Epithelial cell of proximal tubule (primary cell): ENCODE results near the gene TMEM212. TPM values are rescaled to one million over a fixed set of nuclear protein-coding genes. Genes with fewer than 3 reads are reported as not detected.
A peak's percentile ranks its signal among the peaks of the same experiment; 100 is the strongest.

Experiments
- DNase-seq: peaks from one replicate; pipeline ENCODE4 v3.0.0-alpha.2; 2011; ENCODE audit warnings: low read depth
- H3K4me3 ChIP-seq: 2 replicates; pipeline ENCODE4 v1.5.1; 2011; ENCODE audit warnings: low read depth, mild to moderate bottlenecking, low read length
- CTCF ChIP-seq: conservative IDR thresholded peaks from 2 replicates; pipeline ENCODE4 v1.5.1; 2012; ENCODE audit warnings: low read depth, mild to moderate bottlenecking, low read length
- total RNA-seq: library from RNA; depleted of rRNA; stranded (reverse); fragments of >200 nt; gene quantifications from 2 replicates; pipeline ENCODE4 v1.2.3, GENCODE V29; 2015

Gene TMEM212
- total RNA-seq, 1 donor from 2014 or later = not detected

GRCh38 chr3:171867981-171868380 is 24.8 kb downstream of the TMEM212 start:
- TF ChIP-seq CTCF = peak; percentile 61
- no peak for DNase-seq
- no peak overlapping the region for H3K4me3 ChIP-seq

GRCh38 chr3:171871392-171872274 is 28.5 kb downstream of the TMEM212 start:
- TF ChIP-seq CTCF = no peak
- H3K4me3 ChIP-seq = no peak overlapping the region
- no peak for DNase-seq

DNA sequence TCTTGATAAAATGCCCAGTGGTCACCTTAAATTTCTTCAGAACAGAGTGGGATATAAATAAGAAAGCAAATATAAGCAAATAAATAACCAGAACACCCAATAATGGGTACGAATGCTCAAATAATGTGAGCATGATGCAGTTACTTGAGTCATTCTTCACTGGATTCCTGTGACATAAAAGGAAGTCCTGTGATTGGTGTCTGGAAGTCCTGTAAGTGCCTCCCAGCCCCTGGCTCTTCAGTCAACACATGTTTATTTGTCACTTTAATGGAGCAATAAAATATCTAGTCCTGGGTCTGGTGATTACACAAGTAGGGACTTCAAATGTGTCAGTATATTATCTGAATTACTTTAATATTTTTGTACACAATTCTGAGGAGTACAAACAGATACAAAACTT is 30.4 kb downstream of the TMEM212 start:
- no peak for TF ChIP-seq CTCF
- H3K4me3 ChIP-seq = no peak overlapping the region
- DNase-seq = no peak

DNA sequence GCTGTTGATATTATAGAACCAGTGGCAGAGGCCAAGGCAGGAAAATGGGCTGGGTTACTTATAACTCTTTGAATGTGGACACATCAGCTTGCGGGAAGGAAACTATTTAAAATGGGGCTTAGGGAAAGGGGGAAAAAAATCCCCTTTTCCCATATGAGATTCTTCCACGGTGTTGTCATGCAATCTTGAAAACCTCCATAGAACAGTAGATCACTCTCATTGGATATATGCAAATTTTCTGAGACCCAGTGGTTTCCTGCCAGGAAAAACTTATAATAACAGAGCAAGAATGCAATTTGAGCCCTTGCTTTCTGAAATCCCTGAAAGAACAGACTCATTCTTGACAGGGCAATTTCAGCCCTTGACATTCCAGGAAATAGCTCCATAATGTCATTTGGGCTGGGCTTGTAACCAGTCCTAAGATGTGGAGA is 31.1 kb downstream of the TMEM212 start:
- peak; percentile 95 for DNase-seq
- H3K4me3 ChIP-seq = no peak overlapping the region
- TF ChIP-seq CTCF = no peak

GRCh38 chr3:171874879-171875278 is 31.7 kb downstream of the TMEM212 start:
- no peak for TF ChIP-seq CTCF
- H3K4me3 ChIP-seq = no peak overlapping the region
- no peak for DNase-seq

DNA sequence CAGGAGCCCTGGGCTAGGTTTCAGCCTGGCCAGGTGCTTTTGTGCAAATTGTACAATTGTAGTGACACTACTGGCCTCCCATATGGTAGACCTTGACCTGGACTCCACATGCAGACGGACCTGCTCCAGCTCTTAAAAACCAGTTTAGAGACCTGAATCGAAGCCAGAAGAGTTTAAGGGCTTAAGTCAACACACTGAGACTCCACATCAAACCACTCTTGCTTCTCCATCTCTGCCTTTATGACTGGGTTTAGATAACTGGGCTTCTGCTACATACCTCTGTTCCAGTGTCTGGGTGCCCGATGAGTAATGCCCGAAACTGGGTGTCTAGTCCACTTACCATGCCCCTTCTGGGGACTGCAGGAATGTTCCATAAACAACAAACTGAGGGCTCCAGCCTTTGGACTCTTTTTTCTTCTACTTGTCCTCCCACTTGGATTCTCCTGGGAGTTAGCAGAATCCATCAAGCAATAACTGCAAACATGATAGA is 32.8 kb downstream of the TMEM212 start:
- no peak overlapping the region for H3K4me3 ChIP-seq
- no peak for TF ChIP-seq CTCF
- no peak for DNase-seq

DNA sequence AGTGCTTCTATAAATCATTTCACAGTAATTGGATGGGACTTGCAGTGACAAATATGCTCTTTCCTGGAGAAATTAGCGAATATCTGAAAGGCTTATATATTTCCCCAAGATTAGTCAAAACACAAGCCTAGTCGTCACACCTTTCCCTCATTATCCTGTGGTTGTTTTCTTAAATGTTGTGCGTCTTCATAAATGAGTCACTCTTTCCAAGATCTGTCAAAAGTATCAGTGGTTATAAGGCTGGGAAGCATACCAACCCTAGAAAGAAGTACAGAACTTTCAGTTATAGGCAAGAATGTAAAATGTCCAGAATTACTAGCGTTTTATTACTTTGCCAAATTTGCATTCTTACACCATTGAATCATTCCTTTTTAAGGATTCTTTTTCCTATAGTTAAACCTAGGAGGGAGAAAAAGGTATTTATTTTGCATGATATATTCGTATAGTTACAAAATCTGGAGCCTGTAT is 33.6 kb downstream of the TMEM212 start:
- DNase-seq = peak; percentile 68
- no peak for TF ChIP-seq CTCF
- no peak overlapping the region for H3K4me3 ChIP-seq
